HG03108 (cell line): ENCODE results near the gene MEIOB.
"Not testable (repeated sequence)": the region's sequence is repeated elsewhere in the genome, so short reads cannot be mapped to it uniquely, and the experiment has no call there.

Source experiments
- ATAC-seq: cut with Tn5 transposase; IDR thresholded peaks from one replicate; pipeline ENCODE4 v1.9.1; 2021; ENCODE audit warnings: moderate library complexity; ENCODE audit not compliant: unreplicated experiment

Gene MEIOB

DNA sequence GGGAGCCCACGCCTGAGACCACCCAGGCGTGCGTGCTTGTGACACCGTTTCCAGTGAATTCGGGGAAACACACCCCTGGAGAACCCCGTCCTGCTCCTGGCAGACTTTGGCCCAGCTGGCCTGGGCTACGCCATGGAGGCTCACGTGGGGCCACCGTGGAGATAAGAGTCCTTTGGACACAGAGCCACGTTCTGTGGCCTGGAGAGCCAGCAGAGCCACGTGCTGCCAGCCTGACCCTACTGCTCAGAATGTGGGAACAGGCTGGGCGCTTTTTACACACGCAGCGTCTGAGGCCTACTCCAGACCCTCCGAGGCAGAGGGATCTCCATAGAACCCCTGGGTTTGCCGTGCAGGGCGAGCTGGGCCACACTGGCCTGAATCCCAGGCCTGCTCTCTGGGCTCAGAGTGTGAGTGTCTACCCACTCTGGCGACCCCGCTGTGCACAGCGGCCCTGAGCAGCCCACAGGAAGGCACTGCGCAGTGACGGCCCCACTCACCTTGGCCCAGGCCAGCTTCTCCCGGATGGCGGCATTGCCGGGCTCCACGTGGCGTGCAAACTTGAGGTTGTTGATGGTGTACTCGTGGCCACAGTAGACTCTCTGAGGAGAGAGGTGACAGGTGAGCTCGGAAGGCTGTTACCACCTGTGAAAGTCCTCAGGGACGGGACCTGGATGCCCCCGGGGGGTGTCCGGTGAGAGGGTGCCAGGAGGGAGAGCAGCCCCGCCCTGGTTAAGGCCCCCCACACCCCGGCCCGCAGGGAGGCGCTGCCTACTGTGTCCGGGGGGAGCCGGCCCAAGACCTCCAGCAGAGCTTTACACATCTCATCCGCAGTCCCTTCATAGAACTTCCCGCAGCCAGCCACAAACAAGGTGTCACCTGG lies 55.3 kb downstream of the MEIOB start:
- no peak for ATAC-seq

DNA sequence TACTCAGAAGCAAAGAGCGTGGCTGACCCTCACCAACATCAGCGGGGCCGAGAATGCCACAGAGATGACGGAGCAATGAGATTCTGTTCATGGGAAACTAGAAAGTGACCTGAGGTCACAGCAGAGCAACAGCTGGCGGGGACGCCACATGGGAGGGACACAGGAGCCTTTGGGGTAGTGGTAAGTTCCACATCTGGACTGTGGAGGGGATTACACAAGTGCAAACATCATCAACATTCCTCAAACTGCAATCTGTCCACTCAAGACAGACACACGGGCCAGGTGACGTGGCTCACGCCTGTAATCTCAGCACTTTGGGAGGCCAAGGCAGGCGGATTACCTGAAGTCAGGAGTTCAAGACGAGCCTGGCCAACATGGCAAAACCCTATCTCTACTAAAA lies 56.5 kb downstream of the MEIOB start:
- ATAC-seq, result no peak

DNA sequence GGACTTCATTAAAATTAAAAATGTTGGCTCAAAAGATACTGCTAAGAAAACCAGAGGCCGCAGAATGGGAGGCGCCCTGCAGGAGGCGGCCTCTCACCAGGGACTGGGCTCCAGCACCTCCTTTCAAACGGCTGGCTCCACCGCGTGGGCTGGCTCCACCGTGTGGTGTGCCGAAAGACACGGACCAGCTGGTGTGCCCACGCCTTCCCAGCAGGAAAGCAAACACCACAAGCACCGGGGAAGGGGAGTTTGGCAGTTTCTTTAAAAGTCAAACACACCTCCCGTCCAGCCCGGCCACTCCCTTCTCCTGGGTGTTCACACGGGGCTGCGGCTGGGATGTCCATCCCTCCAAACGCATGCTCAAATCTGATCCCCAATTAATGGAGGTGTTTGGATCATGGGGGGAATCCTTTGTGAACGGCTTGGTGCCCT lies 59.2 kb downstream of the MEIOB start:
- ATAC-seq, result no peak

DNA sequence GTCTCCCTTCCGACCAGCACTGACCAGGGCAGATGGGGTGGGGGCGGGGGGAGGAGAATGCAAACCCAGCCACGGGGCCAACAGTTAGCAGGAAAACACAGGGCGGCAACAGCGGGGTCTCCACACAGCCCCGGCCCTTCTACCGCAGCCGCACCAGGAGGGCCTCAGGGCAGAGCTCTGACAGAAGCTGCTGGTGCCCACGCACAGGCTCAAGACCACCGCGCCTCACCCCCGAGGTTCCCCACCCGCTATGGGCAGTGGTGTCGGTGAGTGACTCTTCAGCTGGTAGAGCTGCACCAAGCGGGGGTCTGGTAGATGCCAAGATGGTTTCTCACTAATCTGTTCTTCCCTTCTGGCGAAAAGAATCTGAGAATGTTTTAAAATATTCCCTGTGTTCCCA lies 61.4 kb downstream of the MEIOB start:
- ATAC-seq, result no peak

DNA sequence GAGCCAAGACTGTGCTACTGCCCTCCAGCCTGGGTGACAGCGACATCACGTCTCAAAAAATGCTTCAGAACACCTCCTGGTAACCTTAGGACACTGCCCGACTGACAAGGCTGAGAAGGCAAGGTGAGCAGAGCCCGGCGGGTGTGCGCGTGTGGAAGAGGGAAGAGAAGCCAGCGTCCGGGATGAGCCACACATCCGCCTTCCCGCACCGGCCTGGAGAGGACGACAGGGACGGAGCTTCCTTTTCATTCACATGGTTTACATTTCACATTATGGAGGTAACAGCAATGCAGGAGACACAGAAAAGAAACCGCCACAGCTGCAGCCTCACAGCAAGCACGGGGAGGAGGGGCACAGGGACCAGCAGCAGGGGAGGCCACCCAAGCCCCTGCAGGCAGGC lies 61.9 kb downstream of the MEIOB start:
- ATAC-seq, result no peak

DNA sequence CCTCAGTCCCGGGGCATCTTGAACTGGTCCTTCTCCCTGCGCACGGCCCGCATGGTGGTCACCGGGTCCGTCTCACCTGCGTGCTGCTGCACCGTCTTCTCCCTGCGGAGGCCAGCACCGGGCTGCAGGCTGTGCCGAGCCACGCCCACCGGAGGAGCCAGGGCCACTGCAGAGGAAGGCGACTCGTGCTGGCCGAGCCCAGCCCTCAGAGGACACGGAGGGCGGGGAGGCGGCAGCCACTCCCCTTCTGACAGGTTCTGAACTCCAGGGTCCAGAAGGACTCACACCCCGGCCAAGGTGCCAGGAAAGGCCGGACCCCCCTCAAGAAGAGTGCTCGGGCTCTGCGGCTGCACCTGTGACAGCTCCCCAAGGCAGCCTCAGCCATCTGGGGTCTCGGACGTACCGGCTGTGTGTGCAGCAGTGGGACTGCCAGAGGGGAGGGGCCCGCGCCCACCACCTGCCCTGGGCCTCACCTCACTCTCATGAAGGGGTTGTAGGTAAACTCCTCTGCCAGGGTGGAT lies 62.6 kb downstream of the MEIOB start:
- ATAC-seq, result no peak

DNA sequence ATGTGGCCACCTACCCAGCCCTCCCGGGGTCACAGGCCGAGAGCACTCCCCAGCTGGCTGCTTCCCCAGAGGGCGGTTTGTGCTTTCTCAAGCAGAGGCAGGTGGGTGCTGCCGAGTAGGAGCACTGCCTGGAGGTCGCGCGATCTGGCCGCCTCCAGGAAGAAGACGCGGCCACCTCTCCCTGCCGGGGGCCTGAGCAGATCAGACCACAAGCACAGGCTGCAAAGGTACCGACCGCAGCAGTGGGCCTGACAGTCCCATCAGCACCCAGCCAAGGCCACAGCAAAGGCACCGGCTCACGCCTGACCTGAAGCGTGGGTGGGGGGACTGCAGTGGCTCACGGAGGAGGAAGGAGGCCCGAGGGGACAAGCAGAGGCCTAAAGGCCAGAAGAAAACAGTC lies 63.3 kb downstream of the MEIOB start:
- ATAC-seq, result no peak

DNA sequence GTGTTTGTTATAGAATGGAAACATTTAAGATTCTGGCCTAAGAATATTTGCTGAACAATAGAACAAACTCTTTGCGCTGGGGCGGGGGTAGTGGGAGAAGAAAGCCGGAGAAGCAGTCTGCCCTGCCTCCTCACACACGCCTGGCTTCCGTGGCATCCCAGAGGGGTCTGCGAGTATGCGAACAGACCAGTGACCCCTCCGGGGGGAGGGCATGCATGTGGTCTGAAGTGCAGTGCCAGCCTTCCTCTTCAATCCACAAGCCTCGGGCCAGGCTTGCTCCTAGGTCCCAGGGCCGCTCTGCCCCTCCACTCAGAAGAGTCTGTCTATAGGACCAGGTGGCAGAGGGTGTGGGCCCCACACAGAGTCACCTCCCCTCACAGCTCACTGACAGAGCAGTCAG lies 64.3 kb downstream of the MEIOB start:
- no peak for ATAC-seq

DNA sequence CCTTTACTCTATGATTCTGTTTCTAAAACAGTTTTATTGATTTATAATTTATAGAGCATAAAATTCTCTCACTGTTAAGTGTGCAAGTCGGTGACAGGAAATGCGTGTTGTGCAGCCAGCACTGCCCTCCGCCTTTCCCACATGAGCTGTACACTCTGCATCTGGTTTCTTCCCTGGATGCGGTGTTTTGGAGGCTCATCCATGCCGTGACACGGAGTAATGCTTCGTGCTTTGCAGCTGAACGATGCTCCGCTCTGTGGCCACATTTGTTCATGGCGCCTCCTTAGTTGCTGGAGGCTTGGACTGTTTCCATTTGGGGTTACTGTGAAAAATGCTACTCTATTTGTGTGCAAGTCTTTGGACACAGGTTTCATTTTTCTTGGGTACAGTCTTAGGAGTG lies 71.3 kb downstream of the MEIOB start:
- no peak for ATAC-seq

DNA sequence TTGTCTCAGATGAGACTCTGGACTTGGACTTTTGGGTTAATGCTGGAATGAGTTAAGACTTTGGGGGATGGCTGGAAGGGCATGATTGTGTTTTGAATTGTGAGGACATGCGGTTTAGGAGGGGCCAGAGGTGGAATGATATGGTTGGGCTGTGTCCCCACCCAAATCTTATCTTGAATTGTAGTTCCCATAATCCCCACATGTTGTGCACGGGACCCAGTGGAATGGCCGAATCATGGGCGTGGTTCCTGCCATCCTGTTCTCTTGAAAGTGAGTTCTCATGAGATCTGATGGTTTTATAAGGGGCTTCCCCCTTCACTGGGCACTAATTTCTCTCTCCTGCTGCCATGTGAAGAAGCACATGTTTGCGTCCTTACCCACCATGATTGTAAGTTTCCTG lies 72.7 kb downstream of the MEIOB start:
- ATAC-seq, result not testable (repeated sequence)

DNA sequence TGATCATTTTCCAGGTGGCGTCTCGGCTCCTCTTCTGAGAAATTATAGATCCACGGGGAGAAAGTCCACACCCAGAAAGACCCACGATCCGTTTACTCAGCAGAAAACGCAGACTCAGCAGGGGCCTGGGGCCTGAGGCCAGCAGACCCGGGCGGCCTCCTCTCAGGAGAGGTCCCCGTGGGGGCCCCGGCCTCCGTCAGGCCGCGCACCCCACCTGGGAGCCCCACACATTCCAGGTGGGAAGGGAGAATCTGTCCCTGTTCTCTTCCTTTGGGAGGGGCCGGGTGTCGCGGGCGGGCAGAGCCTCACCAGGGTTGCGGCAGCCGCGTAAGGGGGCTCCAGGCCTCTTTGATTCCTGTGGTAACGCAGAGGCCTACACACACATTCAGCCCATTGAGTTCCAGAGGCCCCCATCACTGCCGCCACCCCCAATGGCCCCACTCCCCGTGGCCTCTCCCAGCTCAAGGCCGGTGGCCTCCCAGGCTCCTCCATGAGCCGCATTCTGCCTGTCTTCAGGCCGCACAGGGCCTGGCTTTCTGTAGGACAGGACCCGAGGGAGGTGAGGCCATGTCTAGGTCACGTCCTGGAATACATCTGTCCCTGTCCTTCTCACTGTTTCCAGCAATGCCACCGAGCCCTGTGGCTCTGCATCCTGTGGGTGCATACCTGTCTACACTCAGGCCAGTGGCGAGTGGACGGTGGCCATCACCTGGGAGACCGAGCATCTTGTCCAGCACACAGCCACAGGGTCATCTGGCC lies 76.9 kb downstream of the MEIOB start:
- ATAC-seq, result no peak

DNA sequence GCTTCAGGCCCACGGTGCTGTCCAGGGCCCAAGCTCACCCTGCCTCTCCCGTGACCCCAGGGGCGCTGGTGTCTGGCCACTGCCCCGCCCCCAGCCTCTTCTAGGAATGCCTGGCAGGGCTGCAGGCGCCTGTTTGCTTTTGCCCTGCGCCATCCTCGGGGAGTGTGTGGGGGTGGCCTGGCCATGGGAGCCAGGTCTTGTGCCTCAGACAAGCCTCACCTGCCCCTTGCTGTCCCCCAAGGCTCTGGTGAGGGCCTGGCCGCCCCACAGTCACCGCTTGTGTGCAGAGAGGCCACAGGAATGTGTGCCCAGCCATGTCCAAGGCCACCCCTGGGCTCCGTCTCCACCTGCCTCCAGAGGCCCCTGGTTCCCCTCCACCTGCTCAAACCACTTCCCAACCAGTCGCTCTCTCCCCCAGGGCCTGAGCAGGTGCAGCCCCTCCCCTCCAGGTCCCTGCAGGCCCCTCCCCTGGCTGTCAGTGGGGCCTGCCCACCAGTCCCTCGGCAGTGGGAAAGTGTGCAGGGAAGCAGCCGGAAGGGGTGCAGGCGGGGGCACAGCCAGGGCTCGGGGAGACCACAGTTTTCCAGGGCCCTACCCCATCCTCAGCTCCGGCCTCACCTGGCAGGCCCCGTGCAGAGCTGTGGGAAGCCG lies 77.6 kb downstream of the MEIOB start:
- no peak for ATAC-seq

DNA sequence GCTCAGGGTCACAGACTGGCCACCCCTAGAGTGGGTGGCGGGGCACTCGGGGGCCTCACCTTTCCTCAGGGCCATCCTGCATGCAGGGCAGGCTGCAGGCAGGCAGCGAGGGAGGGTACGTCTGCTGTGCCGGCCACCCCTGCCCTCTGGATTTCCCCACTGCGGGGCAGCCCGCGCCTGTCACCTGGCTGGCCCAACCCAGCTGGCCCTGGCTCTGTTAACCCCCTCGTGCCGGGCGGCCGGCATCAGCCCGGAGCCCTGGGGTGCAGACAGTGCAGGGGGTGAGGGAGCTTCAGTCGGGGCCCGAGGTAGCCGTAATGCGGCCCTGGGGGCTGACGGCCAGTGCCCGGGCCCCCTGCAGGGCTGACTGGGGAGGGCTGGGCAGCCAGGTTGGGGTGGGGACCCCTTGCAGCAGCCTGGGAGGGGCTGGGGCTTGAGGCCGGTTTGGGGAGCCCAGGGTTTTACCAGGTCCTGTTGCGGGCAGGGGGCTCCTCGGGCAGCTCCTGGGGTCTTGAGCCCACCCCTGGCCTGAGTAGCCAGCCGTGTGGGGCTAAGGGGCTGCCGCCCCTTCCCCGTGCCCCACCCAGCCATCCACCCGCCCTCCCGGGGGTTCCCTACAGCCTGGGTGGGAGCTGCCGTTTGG lies 78.3 kb downstream of the MEIOB start, which contains the start of gene IGFALS:
IGFALS (minus strand) TSS at position 128 of the 643 bp plus-strand sequence; CDS start at position 75, 53 bp downstream.
- ATAC-seq, result no peak

DNA sequence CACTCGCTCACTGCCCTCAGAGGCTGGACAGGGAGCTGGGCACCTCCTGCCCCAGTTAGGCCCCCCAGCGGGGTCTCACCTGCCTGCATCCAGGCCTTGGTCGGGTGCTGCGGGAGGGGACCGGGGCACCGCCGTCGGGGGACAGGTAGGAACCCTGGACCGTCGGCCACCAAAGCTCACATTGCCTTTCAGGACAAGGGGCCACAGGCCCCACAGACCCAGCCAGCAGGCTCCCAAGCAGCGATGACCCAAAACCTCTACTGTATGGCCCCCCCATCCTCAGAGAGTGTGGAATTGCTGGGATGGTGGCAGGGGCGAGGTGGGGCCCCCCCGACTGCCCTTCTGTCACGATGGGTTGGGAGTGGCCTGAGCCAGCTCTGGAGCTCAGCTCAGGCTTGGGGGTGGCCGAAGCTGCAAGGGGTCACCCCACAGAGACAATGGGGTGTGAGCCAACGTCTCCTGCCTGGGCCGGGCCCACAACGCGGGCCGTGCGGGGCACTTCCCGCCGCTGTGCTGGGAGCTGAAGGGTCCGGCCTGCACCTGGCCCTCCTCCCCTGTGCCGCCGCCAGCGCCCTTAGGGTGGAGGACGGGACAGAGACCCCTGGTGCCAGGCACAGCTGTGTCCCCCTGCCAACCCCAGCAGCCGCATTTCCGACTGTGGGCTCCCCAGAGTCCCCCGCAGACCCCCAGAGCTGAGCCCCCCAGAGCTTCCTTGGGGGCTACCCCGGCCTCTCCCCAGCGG lies 79.0 kb downstream of the MEIOB start:
- no peak for ATAC-seq

DNA sequence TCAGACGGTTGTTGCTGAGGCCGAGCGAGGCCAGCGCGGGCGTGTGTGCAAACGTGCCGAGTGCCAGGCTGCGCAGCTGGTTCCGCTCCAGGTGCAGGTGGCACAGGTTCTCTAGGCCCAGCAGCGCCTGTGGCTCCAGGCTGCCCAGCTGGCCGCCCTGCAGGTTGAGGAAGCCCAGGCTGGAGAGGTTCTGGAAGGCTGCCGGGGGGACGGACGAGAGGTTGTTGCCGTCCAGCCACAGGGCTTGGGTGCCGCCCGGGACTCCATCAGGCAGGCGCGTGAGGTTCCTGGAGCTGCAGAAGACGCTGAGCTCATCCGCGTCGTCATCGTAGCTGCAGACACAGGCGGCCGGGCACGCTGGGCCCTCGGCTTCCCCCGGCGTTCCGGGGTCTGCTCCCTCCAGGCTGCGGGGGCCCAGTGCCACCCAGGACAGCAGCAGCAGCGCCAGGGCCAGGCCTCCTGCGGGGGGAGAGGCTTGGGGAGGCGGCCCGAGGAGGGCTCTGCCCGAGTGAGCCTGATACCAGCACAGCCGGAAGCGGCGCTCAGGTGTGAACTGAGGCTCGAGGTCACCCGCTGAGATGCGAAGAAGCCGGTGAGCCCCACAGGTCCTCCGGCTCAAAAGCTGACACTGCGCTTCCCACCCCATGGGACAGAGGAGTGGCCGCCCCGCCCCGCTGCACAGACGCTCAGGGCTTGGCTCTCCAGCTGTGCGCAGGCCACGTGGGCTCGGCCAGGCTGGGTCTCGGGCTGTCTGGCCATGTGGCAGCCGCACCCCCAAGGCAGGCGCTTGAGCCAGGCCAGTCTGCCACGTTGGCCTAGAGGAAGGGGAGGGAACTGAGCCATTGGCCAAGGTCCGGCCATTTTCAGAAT lies 79.8 kb downstream of the MEIOB start:
- no peak for ATAC-seq

DNA sequence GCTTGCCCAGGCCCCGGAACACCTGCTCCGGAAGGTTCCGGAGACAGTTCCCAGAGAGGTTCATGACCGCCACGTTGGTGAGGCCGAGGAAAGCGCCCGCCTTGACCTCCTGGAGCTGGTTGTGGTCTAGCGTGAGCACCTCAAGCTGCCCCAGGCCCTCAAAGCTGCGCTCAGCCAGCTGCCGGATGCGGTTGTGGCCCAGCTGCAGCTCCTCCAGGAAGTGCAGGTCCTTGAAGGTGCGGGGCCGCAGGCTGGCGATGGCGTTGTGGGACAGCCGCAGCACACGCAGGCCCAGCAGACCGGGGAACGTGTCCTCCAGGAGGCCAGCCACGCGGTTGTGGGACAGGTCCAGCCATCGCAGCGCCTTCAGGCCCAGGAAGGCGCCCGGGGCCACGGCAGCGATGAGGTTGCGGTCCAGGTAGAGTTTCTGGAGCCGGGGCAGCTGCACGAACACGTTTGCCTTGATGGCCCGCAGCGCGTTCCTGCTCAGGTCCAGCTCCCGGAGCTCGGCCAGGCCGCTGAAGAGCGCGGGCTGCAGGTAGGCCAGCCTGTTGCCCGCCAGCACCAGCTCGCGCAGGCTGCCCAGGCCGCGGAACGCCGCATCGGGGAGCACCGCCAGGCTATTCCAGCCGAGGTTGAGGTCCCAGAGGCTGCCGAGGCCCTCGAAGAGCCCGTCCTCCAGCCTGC lies 80.6 kb downstream of the MEIOB start:
- ATAC-seq, result no peak

DNA sequence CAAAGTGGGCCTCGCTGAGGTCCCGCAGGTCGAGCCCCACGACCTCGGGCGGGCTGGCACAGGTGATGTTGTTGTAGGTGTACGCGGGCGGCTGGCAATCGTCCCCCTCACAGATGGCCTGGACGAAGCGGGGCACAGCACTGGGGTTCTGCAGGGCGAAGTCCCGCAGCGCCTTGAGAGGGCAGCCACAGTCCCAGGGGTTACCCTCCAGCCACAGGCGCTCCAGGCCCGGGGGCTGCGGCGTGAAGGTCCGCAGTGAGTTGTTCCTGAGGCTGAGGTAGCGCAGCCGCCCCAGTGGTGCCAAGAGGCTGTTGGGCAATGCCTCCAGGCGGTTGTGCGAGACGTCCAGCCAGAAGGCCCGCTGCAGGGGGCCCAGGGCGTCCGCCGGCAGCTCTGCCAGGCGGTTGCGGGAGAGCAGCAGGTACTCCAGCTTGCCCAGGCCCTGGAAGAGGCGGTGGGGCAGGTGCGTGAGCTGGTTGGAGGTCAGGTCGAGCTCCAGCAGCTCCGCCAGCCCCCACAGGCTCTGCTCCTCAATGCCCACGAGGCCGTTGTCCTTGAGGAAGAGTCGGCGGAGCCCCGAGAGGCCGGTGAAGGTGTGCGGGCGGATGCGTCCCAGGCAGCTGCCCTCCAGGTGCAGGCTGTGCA lies 81.2 kb downstream of the MEIOB start:
- ATAC-seq, result no peak

DNA sequence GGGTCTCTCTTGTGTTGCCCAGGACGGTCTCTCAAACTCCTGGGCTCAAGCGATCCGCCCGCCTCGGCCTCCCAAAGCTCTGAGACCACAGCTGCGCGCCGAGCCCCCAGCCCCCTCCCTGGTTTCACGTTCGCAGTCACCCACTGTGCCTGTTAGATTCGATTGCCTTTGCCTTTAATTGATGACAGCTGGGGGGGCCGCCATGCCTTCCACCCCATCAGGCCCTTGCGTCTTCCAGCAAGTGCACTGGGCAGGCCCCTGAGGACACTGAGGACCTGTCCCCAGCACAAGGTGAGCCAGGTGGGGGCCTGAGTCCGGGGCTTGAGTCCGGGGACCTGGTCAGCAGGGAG lies 81.7 kb downstream of the MEIOB start:
- ATAC-seq, result no peak
